HEK293 (cell line): ENCODE results near the gene LMBR1.

Source experiments
- CTCF ChIA-PET: fragments of 350-600 bp; formaldehyde crosslinking; extraction: SDS; loops from one replicate; lab custom pipeline; 2021; ENCODE audit warnings: antibody characterized with exemption; lab: Yijun Ruan, JAX
- POLR2A ChIA-PET: fragments of 300-600 bp; formaldehyde crosslinking; extraction: SDS; loops from one replicate; lab custom pipeline; 2020; ENCODE audit warnings: antibody characterized with exemption, inconsistent platforms; lab: Yijun Ruan, JAX
- H3K27ac ChIP-seq: fragments of 200-500 bp; sonication (Bioruptor generic); 2 replicates; pipeline ENCODE4 v1.5.1; 2014; ENCODE audit warnings: low read depth, low read length, control low read depth, inconsistent platforms; ENCODE audit errors: extremely low read depth
- H3K36me3 ChIP-seq, 2 experiments: fragments of 200-500 bp in 1 of 2; sonication (Bioruptor generic) in 1 of 2; 1 replicate in 1 of 2; 2 replicates in 1 of 2; pipeline ENCODE4 v1.5.1; 2014 to 2017; ENCODE audit warnings: inconsistent platforms in 2 of 2, low read length in 2 of 2; ENCODE audit not compliant: control insufficient read depth in 2 of 2, insufficient read depth in 1 of 2
- H3K4me1 ChIP-seq: fragments of 200-500 bp; sonication (Bioruptor generic); 2 replicates; pipeline ENCODE4 v1.5.1; 2014; ENCODE audit warnings: mild to moderate bottlenecking, low read length, inconsistent platforms; ENCODE audit not compliant: control insufficient read depth, insufficient read depth
- H3K4me3 ChIP-seq: 2 replicates; pipeline ENCODE4 v1.5.1; 2011; ENCODE audit warnings: low read depth, mild to moderate bottlenecking, control low read depth, low read length, moderate library complexity
- H3K9me3 ChIP-seq: fragments of 200-500 bp; sonication (Bioruptor generic); 2 replicates; pipeline ENCODE4 v1.5.1; 2014; ENCODE audit warnings: low read depth, low read length, inconsistent platforms; ENCODE audit not compliant: control insufficient read depth, insufficient read depth
- FEZF1 ChIP-seq: fragments of 450-650 bp; formaldehyde crosslinking; IDR thresholded peaks from 2 replicates; pipeline ENCODE4 v1.5.1; 2016; ENCODE audit warnings: missing biosample characterization, missing genetic modification characterization
- MEIS1 ChIP-seq: sonication (generic); formaldehyde crosslinking; IDR thresholded peaks from 2 replicates; pipeline ENCODE4 v1.8.1; 2022; ENCODE audit warnings: missing genetic modification reagents, mild to moderate bottlenecking, borderline replicate concordance
- REPIN1 ChIP-seq: fragments of 450-650 bp; formaldehyde crosslinking; IDR thresholded peaks from 2 replicates; pipeline ENCODE4 v1.5.1; 2017; ENCODE audit warnings: missing biosample characterization, missing genetic modification characterization, low read depth
- ZBTB21 ChIP-seq: fragments of 450-650 bp; formaldehyde crosslinking; IDR thresholded peaks from 2 replicates; pipeline ENCODE4 v1.5.1; 2017; ENCODE audit warnings: missing biosample characterization, missing genetic modification characterization
- ZNF239 ChIP-seq: fragments of 450-650 bp; formaldehyde crosslinking; IDR thresholded peaks from 2 replicates; pipeline ENCODE4 v1.5.1; 2016; ENCODE audit warnings: missing biosample characterization, missing genetic modification characterization
- ZNF266 ChIP-seq: fragments of 450-650 bp; formaldehyde crosslinking; IDR thresholded peaks from 2 replicates; pipeline ENCODE4 v1.5.1; 2016; ENCODE audit warnings: missing biosample characterization, missing genetic modification characterization, low read depth
- ZNF292 ChIP-seq: fragments of 450-650 bp; formaldehyde crosslinking; IDR thresholded peaks from 2 replicates; pipeline ENCODE4 v1.5.1; 2016; ENCODE audit warnings: low read depth, missing biosample characterization, missing genetic modification characterization, borderline replicate concordance
- ZNF404 ChIP-seq: fragments of 450-650 bp; formaldehyde crosslinking; IDR thresholded peaks from 2 replicates; pipeline ENCODE4 v1.5.1; 2017; ENCODE audit warnings: missing biosample characterization, missing genetic modification characterization
- ZNF473 ChIP-seq: fragments of 450-650 bp; formaldehyde crosslinking; IDR thresholded peaks from 2 replicates; pipeline ENCODE4 v1.5.1; 2017; ENCODE audit warnings: missing biosample characterization, missing genetic modification characterization
- ZNF48 ChIP-seq: fragments of 450-650 bp; formaldehyde crosslinking; IDR thresholded peaks from 2 replicates; pipeline ENCODE4 v1.5.1; 2016; ENCODE audit warnings: missing biosample characterization, missing genetic modification characterization
- ZNF521 ChIP-seq: fragments of 450-650 bp; formaldehyde crosslinking; IDR thresholded peaks from 2 replicates; pipeline ENCODE4 v1.5.1; 2017; ENCODE audit warnings: missing biosample characterization, mild to moderate bottlenecking, missing genetic modification characterization
- ZNF571 ChIP-seq: fragments of 450-650 bp; formaldehyde crosslinking; IDR thresholded peaks from 2 replicates; pipeline ENCODE4 v1.5.0; 2017; ENCODE audit warnings: missing biosample characterization, missing genetic modification characterization
- ZNF692 ChIP-seq: fragments of 450-650 bp; formaldehyde crosslinking; IDR thresholded peaks from 2 replicates; pipeline ENCODE4 v1.5.1; 2016; ENCODE audit warnings: missing biosample characterization, missing genetic modification characterization
- ZNF768 ChIP-seq: fragments of 450-650 bp; formaldehyde crosslinking; IDR thresholded peaks from 2 replicates; pipeline ENCODE4 v1.5.1; 2018; ENCODE audit warnings: missing biosample characterization, mild to moderate bottlenecking, missing genetic modification characterization
- TF ChIP-seq, protein P1 (sequence below): fragments of 450-650 bp; formaldehyde crosslinking; IDR thresholded peaks from 2 replicates; pipeline ENCODE4 v1.5.1; 2017; ENCODE audit warnings: missing biosample characterization, mild to moderate bottlenecking, missing genetic modification characterization, moderate library complexity
- TF ChIP-seq, protein P2 (sequence below): fragments of 450-650 bp; formaldehyde crosslinking; IDR thresholded peaks from 2 replicates; pipeline ENCODE4 v1.5.0; 2017; ENCODE audit warnings: missing biosample characterization, missing genetic modification characterization, borderline replicate concordance
- TF ChIP-seq, protein P3 (sequence below): fragments of 450-650 bp; formaldehyde crosslinking; IDR thresholded peaks from 2 replicates; pipeline ENCODE4 v1.5.1; 2016; ENCODE audit warnings: missing biosample characterization, missing genetic modification characterization
- TF ChIP-seq, protein P4 (sequence below): fragments of 450-650 bp; formaldehyde crosslinking; IDR thresholded peaks from 2 replicates; pipeline ENCODE4 v1.5.1; 2016; ENCODE audit warnings: missing biosample characterization, missing genetic modification characterization

The LMBR1 gene

DNA sequence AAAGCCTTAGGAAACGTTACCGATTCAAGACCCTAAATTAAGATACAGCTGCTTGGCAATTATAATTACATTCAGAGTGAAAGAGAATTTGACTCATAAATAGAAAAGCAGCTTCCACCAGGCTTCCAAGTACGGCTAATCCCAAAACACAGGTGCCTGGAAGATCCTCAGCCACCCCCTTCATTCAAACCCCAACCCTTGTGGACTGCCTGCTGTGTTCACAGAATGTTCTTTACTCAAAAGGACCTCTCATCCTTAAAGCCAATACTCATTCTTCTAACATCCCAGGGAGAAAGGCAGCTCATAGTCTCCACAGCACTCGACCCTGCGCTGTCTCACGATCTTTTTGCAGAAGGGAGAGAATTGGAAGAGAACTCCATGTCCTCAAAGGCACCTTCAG, 219.5 kb downstream of the LMBR1 start:
- Histone ChIP-seq H3K27ac (no peak overlapping the region), H3K9me3 (no peaks in the 10 kb centered on the region), H3K36me3 (peaks cover 0 to 68% of the 10 kb centered on the region in 2 experiments; a peak in 1 of 3 replicates), H3K4me1 (no peaks in the 10 kb centered on the region), H3K4me3 (no peak overlapping the region)
- POLR2A ChIA-PET = no interaction called here
- CTCF ChIA-PET = no interaction called here
- TF ChIP-seq ZBTB21 (tag by site-specific recombination) (no peak), ZNF571 (tag by site-specific recombination) (no peak), ZNF239 (no peak), ZNF48 (tag by site-specific recombination) (no peak), REPIN1 (no peak), ZNF473 (no peak), ZNF768 (no peak), ZNF266 (tag by site-specific recombination) (no peak), ZNF692 (tag by site-specific recombination) (no peak), MEIS1 (no peak), FEZF1 (tag by site-specific recombination) (no peak), ZNF521 (tag by site-specific recombination) (no peak), ZNF292 (tag by site-specific recombination) (no peak), ZNF404 (tag by site-specific recombination) (no peak)
- TF ChIP-seq, protein P1, sequence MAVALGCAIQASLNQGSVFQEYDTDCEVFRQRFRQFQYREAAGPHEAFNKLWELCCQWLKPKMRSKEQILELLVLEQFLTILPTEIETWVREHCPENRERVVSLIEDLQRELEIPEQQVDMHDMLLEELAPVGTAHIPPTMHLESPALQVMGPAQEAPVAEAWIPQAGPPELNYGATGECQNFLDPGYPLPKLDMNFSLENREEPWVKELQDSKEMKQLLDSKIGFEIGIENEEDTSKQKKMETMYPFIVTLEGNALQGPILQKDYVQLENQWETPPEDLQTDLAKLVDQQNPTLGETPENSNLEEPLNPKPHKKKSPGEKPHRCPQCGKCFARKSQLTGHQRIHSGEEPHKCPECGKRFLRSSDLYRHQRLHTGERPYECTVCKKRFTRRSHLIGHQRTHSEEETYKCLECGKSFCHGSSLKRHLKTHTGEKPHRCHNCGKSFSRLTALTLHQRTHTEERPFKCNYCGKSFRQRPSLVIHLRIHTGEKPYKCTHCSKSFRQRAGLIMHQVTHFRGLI = no peak
- TF ChIP-seq, protein P2, sequence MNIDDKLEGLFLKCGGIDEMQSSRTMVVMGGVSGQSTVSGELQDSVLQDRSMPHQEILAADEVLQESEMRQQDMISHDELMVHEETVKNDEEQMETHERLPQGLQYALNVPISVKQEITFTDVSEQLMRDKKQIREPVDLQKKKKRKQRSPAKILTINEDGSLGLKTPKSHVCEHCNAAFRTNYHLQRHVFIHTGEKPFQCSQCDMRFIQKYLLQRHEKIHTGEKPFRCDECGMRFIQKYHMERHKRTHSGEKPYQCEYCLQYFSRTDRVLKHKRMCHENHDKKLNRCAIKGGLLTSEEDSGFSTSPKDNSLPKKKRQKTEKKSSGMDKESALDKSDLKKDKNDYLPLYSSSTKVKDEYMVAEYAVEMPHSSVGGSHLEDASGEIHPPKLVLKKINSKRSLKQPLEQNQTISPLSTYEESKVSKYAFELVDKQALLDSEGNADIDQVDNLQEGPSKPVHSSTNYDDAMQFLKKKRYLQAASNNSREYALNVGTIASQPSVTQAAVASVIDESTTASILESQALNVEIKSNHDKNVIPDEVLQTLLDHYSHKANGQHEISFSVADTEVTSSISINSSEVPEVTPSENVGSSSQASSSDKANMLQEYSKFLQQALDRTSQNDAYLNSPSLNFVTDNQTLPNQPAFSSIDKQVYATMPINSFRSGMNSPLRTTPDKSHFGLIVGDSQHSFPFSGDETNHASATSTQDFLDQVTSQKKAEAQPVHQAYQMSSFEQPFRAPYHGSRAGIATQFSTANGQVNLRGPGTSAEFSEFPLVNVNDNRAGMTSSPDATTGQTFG (tag by site-specific recombination) = no peak
- TF ChIP-seq, protein P3, sequence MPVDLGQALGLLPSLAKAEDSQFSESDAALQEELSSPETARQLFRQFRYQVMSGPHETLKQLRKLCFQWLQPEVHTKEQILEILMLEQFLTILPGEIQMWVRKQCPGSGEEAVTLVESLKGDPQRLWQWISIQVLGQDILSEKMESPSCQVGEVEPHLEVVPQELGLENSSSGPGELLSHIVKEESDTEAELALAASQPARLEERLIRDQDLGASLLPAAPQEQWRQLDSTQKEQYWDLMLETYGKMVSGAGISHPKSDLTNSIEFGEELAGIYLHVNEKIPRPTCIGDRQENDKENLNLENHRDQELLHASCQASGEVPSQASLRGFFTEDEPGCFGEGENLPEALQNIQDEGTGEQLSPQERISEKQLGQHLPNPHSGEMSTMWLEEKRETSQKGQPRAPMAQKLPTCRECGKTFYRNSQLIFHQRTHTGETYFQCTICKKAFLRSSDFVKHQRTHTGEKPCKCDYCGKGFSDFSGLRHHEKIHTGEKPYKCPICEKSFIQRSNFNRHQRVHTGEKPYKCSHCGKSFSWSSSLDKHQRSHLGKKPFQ (tag by site-specific recombination) = no peak
- TF ChIP-seq, protein P4, sequence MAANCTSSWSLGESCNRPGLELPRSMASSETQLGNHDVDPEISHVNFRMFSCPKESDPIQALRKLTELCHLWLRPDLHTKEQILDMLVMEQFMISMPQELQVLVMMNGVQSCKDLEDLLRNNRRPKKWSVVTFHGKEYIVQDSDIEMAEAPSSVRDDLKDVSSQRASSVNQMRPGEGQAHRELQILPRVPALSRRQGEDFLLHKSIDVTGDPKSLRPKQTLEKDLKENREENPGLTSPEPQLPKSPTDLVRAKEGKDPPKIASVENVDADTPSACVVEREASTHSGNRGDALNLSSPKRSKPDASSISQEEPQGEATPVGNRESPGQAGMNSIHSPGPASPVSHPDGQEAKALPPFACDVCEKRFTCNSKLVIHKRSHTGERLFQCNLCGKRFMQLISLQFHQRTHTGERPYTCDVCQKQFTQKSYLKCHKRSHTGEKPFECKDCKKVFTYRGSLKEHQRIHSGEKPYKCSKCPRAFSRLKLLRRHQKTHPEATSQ = no peak
